ENCODE results near the gene OR5K1.
A peak's percentile ranks its signal among the peaks of the same experiment; 100 is the strongest.

OR5K1 gene

DNA sequence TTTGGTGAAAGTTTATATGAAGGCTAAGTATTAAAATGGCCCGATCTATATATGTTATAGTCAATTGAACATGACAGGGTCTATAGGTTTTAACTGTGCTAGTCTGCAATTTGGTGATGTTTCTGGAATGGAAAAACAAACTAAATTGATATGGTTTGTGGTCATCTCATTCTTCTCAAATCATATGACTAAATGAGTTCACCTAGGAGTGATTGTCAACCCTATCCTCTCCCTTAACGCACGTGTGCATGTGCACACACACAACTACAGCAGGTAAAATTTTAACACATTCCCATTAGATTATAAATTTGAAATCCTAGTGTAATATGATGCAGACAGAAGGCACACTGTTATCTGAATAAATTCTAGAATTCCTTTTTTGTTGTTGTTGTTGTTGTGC, 50.7 kb downstream of the OR5K1 start:
- H3K27me3 ChIP-seq = no peaks in the 10 kb centered on the region
- no peaks in the 10 kb centered on the region for H3K9me3 ChIP-seq
- TF ChIP-seq, protein P1, sequence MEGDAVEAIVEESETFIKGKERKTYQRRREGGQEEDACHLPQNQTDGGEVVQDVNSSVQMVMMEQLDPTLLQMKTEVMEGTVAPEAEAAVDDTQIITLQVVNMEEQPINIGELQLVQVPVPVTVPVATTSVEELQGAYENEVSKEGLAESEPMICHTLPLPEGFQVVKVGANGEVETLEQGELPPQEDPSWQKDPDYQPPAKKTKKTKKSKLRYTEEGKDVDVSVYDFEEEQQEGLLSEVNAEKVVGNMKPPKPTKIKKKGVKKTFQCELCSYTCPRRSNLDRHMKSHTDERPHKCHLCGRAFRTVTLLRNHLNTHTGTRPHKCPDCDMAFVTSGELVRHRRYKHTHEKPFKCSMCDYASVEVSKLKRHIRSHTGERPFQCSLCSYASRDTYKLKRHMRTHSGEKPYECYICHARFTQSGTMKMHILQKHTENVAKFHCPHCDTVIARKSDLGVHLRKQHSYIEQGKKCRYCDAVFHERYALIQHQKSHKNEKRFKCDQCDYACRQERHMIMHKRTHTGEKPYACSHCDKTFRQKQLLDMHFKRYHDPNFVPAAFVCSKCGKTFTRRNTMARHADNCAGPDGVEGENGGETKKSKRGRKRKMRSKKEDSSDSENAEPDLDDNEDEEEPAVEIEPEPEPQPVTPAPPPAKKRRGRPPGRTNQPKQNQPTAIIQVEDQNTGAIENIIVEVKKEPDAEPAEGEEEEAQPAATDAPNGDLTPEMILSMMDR (IDR thresholded peaks at IDR 0.05) = no peak
- H3K4me3 ChIP-seq = no peak overlapping the region
- H3K36me3 ChIP-seq = peaks cover 23 to 69% (median 62%) of the 10 kb centered on the region in 3 donors
- no peak for DNase-seq
- H3K27ac ChIP-seq = no peak overlapping the region
- intact Hi-C loops (cut with DNase I; ENCODE audit: low total_unique reads) = no loop called here
- peaks cover 0 to 6% (median 0%) of the 10 kb centered on the region in 4 donors for H3K4me1 ChIP-seq

DNA sequence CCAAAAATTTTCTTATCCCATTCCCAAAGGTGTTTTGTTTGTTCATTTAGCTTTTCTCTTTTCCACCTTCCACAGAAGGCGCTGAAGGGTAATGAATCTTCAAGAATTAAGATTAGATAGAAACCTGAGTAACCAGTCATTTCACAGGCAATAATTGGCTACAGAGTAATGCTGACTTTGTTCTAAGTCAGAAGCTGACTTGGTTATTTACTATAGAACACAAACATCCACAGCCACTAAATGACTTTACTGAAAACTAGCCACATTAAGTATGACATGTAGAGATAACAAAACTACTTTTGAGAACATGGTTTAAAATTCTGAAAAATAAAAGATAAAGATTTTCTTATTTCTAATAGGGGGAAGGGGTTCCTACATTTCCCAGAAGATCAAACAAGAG, 51.9 kb downstream of the OR5K1 start:
- Histone ChIP-seq H3K9me3 (no peaks in the 10 kb centered on the region), H3K27me3 (no peaks in the 10 kb centered on the region), H3K4me1 (peaks cover 0 to 18% (median 1%) of the 10 kb centered on the region in 4 donors), H3K36me3 (peaks cover 23 to 71% (median 64%) of the 10 kb centered on the region in 3 donors), H3K4me3 (no peak overlapping the region), H3K27ac (no peak overlapping the region)
- intact Hi-C loops (cut with DNase I; ENCODE audit: low total_unique reads) = no loop called here
- TF ChIP-seq, protein P1 (IDR thresholded peaks at IDR 0.05) = no peak
- DNase-seq = no peak

DNA sequence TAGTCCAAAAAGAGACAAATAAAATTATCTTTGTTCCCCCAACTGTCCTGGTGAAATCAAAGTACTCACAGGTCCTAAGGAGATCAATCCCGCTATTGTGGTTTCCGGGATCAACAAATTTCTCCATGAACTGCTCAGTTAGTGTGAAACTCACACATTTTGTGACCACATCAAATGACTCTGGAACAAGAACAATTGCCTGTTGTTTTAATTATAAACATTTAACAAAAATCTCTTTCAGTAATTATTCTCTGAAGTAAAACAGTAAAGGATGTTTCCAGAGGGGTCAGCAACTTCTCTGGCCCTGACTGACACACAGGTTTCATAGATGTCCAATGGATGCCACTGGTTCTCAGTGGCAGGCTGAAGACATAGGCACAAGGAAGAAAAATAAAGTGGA, 55.8 kb downstream of the OR5K1 start:
- Histone ChIP-seq H3K4me3 (no peak overlapping the region), H3K36me3 (peaks cover 17 to 46% (median 38%) of the 10 kb centered on the region in 3 donors), H3K4me1 (peaks cover 0 to 35% (median 14%) of the 10 kb centered on the region in 4 donors), H3K27ac (no peak overlapping the region), H3K27me3 (no peaks in the 10 kb centered on the region), H3K9me3 (no peaks in the 10 kb centered on the region)
- TF ChIP-seq, protein P1 (IDR thresholded peaks at IDR 0.05) = no peak
- intact Hi-C loops (cut with DNase I; ENCODE audit: low total_unique reads) = no loop called here
- DNase-seq = no peak

DNA sequence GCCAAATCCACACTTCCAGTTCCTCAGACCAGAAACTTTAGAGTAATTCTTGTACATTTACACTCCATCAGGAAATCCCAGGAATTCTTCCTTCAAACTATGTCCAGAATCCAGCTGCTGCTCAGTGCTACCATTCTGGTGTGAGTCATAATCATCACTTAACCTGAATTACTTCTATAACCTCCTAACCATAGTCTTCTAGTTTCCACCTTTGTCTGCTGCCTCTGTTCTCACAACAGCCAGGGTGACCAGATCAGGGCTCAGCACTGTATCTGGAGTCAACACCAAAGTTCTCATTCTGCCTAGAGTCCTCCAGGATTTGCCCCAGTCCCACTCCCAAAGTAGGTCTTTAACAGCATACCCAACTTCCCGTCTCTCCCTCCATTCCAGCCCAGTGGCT, 56.4 kb downstream of the OR5K1 start:
- TF ChIP-seq, protein P1 (IDR thresholded peaks at IDR 0.05) = no peak

DNA sequence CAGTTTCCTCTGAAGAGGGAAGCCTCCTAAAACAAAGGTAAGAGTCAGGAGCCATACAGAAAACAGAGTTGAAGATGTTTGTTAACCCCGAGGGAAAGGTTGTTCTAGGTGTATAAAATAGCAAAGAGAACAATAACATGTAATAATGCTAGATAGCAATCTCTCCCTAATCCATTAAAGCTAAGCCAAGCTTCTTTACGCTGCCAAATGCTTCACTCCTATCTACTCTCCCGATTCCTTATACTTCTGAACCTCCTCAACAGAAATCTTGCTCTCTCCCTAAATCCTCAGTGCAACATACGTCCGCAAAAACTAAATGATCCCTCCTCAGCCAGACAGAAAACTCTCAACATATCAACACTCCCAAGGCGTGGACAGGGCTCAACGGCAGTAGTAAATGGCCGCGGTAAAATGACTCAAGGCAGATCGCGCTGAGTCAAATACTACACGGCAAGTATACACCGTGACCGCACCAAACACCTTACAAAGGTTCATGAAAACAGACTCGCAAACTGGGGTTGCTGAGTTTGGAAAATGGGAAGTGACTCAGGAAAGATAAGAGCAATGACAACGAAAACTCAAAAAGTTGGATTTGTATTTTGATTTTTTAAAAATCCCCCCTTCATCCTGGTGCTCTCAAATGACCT, 59.0 kb downstream of the OR5K1 start:
- no peaks in the 10 kb centered on the region for H3K27me3 ChIP-seq
- DNase-seq = peak; percentile 39 to 67
- TF ChIP-seq, protein P1 (IDR thresholded peaks at IDR 0.05) = no peak
- peaks cover 0 to 35% (median 14%) of the 10 kb centered on the region in 4 donors for H3K4me1 ChIP-seq
- intact Hi-C loops (cut with DNase I; ENCODE audit: low total_unique reads) = loop anchor here (5.0 kb wide), 1 partner anchor 70 kb away; the partner anchor contains the start of gene CPOX
- H3K9me3 ChIP-seq = no peaks in the 10 kb centered on the region
- peak overlapping the region; percentile 90 to 98 for H3K27ac ChIP-seq
- peaks cover 2 to 24% (median 17%) of the 10 kb centered on the region in 3 donors for H3K36me3 ChIP-seq
- H3K4me3 ChIP-seq = peak overlapping the region; percentile 76 to 95

More for the DNA sequence above, 56.4 kb downstream of the OR5K1 start:
- intact Hi-C loops (cut with DNase I; ENCODE audit: low total_unique reads) = no loop called here
- Histone ChIP-seq H3K4me3 (no peak overlapping the region), H3K36me3 (peaks cover 17 to 43% (median 38%) of the 10 kb centered on the region in 3 donors), H3K27ac (no peak overlapping the region), H3K9me3 (no peaks in the 10 kb centered on the region), H3K4me1 (peaks cover 0 to 35% (median 14%) of the 10 kb centered on the region in 4 donors), H3K27me3 (no peaks in the 10 kb centered on the region)
- no peak for DNase-seq

All from tibial artery (tissue), 4 donors.